H1 (cell line): ENCODE data around the gene NABP1. TPM values are rescaled to one million over a fixed set of nuclear protein-coding genes. Genes with fewer than 3 reads are reported as not detected.
A peak's percentile ranks its signal among the peaks of the same experiment; 100 is the strongest.

Experiments
- CTCF ChIA-PET: fragments of 300-600 bp; sonication (Branson Sonifier 250); formaldehyde crosslinking; loops from one replicate; lab custom pipeline; 2021; ENCODE audit not compliant: partially characterized antibody; lab: Charles Lee
- POLR2A ChIA-PET: fragments of 300-600 bp; sonication (Branson Sonifier 250); formaldehyde crosslinking; loops from one replicate; lab custom pipeline; 2021; ENCODE audit warnings: inconsistent platforms; ENCODE audit not compliant: partially characterized antibody; lab: Charles Lee
- DNase-seq, 2 experiments: peaks; one replicate each; pipeline versions ENCODE4 v3.0.0 to v3.0.0-alpha.2; 2010 to 2022; ENCODE audit warnings: low spot score in 2 of 2, low read depth in 1 of 2, mixed read lengths in 1 of 2
- FAIRE-seq: peaks from 2 replicates; lab custom pipeline; 2011; peaks lifted over from hg19 to GRCh38; lab: Jason Lieb, UNC
- H2AFZ ChIP-seq: 2 replicates; pipeline ENCODE4 v1.8.1; 2012; ENCODE audit warnings: low read length, inconsistent platforms
- H2AK5ac ChIP-seq: 2 replicates; pipeline ENCODE4 v1.6.1; 2013; ENCODE audit warnings: low read depth, low read length
- H2BK120ac ChIP-seq: replicated peaks from 2 replicates; pipeline ENCODE3; 2013; ENCODE audit warnings: low read depth, low read length, inconsistent platforms
- H2BK12ac ChIP-seq: 2 replicates; pipeline ENCODE4 v1.6.1; 2013; ENCODE audit warnings: low read depth, low read length
- H2BK15ac ChIP-seq: 2 replicates; pipeline ENCODE4 v1.6.1; 2013; ENCODE audit warnings: low read length
- H2BK20ac ChIP-seq: 2 replicates; pipeline ENCODE4 v1.6.1; 2013; ENCODE audit warnings: low read length
- H2BK5ac ChIP-seq: 2 replicates; pipeline ENCODE4 v1.6.1; 2013; ENCODE audit warnings: low read depth, low read length
- H3K14ac ChIP-seq: 2 replicates; pipeline ENCODE4 v1.6.1; 2013; ENCODE audit warnings: inconsistent platforms; ENCODE audit not compliant: insufficient read length
- H3K18ac ChIP-seq: 2 replicates; pipeline ENCODE4 v1.6.1; 2013; ENCODE audit warnings: low read length; ENCODE audit errors: extremely low read depth
- H3K23ac ChIP-seq: 2 replicates; pipeline ENCODE4 v1.6.1; 2013; ENCODE audit warnings: inconsistent platforms; ENCODE audit not compliant: insufficient read length
- H3K23me2 ChIP-seq: 2 replicates; pipeline ENCODE4 v1.6.1; 2013; ENCODE audit warnings: low read depth, low read length
- H3K27ac ChIP-seq: 2 replicates; pipeline ENCODE4 v1.6.1; 2011; ENCODE audit warnings: low read depth, low read length, inconsistent platforms
- H3K27me3 ChIP-seq, 4 experiments: replicated peaks in 1 of 4; 1 replicate in 1 of 4; 2 replicates in 3 of 4; pipeline versions ENCODE4 v1.6.1 to v1.8.1; 2011 to 2013; ENCODE audit warnings: low read length in 3 of 4, mild to moderate bottlenecking in 3 of 4, inconsistent platforms in 2 of 4, mixed read lengths in 2 of 4, moderate library complexity in 1 of 4; ENCODE audit not compliant: control insufficient read depth in 3 of 4, insufficient read depth in 3 of 4; ENCODE audit errors: extremely low read depth in 1 of 4
- H3K36me3 ChIP-seq, 4 experiments: 2 replicates each; pipeline versions ENCODE4 v1.6.1 to v1.8.1; 2011 to 2013; ENCODE audit warnings: mild to moderate bottlenecking in 4 of 4, low read length in 3 of 4, moderate library complexity in 2 of 4, control low read depth in 1 of 4, inconsistent platforms in 1 of 4; ENCODE audit not compliant: insufficient read depth in 4 of 4, control insufficient read depth in 2 of 4
- H3K4ac ChIP-seq: replicated peaks from 2 replicates; pipeline ENCODE3; 2013; ENCODE audit warnings: low read length, low read depth, mixed read lengths, inconsistent platforms; ENCODE audit not compliant: insufficient read length
- H3K4me1 ChIP-seq, 4 experiments: replicated peaks in 1 of 4; 1 replicate in 1 of 4; 2 replicates in 3 of 4; pipeline versions ENCODE4 v1.6.1 to v1.8.1; 2011 to 2013; ENCODE audit warnings: low read length in 3 of 4, inconsistent platforms in 2 of 4, mixed read lengths in 1 of 4; ENCODE audit not compliant: insufficient read depth in 4 of 4, control insufficient read depth in 3 of 4
- H3K4me2 ChIP-seq, 2 experiments: 2 replicates each; pipeline versions ENCODE4 v1.6.1 to v1.8.1; 2011 to 2013; ENCODE audit warnings: low read depth in 2 of 2, low read length in 2 of 2, control low read depth in 1 of 2, inconsistent platforms in 1 of 2, mild to moderate bottlenecking in 1 of 2; ENCODE audit not compliant: insufficient read depth in 1 of 2
- H3K4me3 ChIP-seq, 4 experiments: fragments of 200-600, 300-600 bp in 1 of 4; sonication (generic), shearing (Covaris generic), sonication (Bioruptor Twin) in 1 of 4; 2 replicates each; pipeline versions ENCODE4 v1.5.1 to v1.8.1; 2011 to 2016; ENCODE audit warnings: low read length in 4 of 4, low read depth in 3 of 4, control low read depth in 2 of 4, inconsistent platforms in 2 of 4, mild to moderate bottlenecking in 2 of 4, mixed read lengths in 1 of 4, moderate library complexity in 1 of 4; ENCODE audit not compliant: insufficient read depth in 2 of 4; ENCODE audit errors: extremely low read depth in 1 of 4
- H3K56ac ChIP-seq: replicated peaks from 2 replicates; pipeline ENCODE3; 2013; ENCODE audit warnings: low read depth, mild to moderate bottlenecking, mixed read lengths, low read length, inconsistent platforms; ENCODE audit not compliant: insufficient read length
- H3K79me1 ChIP-seq: 2 replicates; pipeline ENCODE4 v1.6.1; 2013; ENCODE audit warnings: low read depth, low read length, control low read depth
- H3K79me2 ChIP-seq, 2 experiments: 2 replicates each; pipeline versions ENCODE4 v1.6.1 to v1.8.1; 2012 to 2013; ENCODE audit warnings: low read length in 2 of 2, mild to moderate bottlenecking in 2 of 2, inconsistent platforms in 1 of 2; ENCODE audit not compliant: insufficient read depth in 2 of 2, control insufficient read depth in 1 of 2
- H3K9ac ChIP-seq, 4 experiments: replicated peaks in 1 of 4; 1 replicate in 1 of 4; 2 replicates in 3 of 4; pipeline versions ENCODE4 v1.6.1 to v1.8.1; 2011 to 2013; ENCODE audit warnings: low read depth in 3 of 4, low read length in 3 of 4, control low read depth in 2 of 4, mild to moderate bottlenecking in 2 of 4, moderate library complexity in 2 of 4, inconsistent platforms in 1 of 4; ENCODE audit errors: extremely low read depth in 1 of 4
- H3K9me3 ChIP-seq, 2 experiments: 2 replicates each; pipeline versions ENCODE4 v1.6.1 to v1.8.1; 2012 to 2013; ENCODE audit warnings: mild to moderate bottlenecking in 2 of 2, moderate library complexity in 2 of 2, control low read depth in 1 of 2, inconsistent platforms in 1 of 2, low read depth in 1 of 2, low read length in 1 of 2, mixed read lengths in 1 of 2; ENCODE audit not compliant: insufficient read depth in 2 of 2
- H4K20me1 ChIP-seq, 2 experiments: replicated peaks in 1 of 2; 2 replicates each; pipeline versions ENCODE3 to v1.8.1; 2011 to 2013; ENCODE audit warnings: inconsistent platforms in 2 of 2, low read length in 2 of 2, mild to moderate bottlenecking in 1 of 2; ENCODE audit not compliant: insufficient read depth in 2 of 2, control insufficient read depth in 1 of 2
- H4K5ac ChIP-seq: 2 replicates; pipeline ENCODE4 v1.6.1; 2013; ENCODE audit warnings: low read length, low read depth, mixed read lengths, inconsistent platforms; ENCODE audit not compliant: insufficient read length
- H4K8ac ChIP-seq: 2 replicates; pipeline ENCODE4 v1.8.0; 2013; ENCODE audit warnings: mild to moderate bottlenecking, moderate library complexity, low read length, inconsistent platforms; ENCODE audit not compliant: insufficient read depth; ENCODE audit errors: extremely low read depth
- H4K91ac ChIP-seq: replicated peaks from 2 replicates; pipeline ENCODE3; 2013; ENCODE audit warnings: low read length, mixed read lengths, inconsistent platforms; ENCODE audit not compliant: insufficient read length
- EGR1 ChIP-seq: IDR thresholded peaks from 2 replicates; pipeline ENCODE4 v1.6.1; 2011; ENCODE audit warnings: low read depth, low read length, borderline replicate concordance
- EZH2 ChIP-seq: fragments of 200-600 bp; sonication (generic); IDR thresholded peaks from 2 replicates; pipeline ENCODE4 v1.7.1; 2012; ENCODE audit warnings: low read depth, mild to moderate bottlenecking, moderate library complexity, low read length, inconsistent platforms; ENCODE audit not compliant: severe bottlenecking
- NRF1 ChIP-seq: IDR thresholded peaks from 2 replicates; pipeline ENCODE4 v1.6.1; 2011; ENCODE audit warnings: mild to moderate bottlenecking, low read depth, low read length, improper control_type of control experiment
- TAF1 ChIP-seq: IDR thresholded peaks from 2 replicates; pipeline ENCODE4 v1.6.1; 2011; ENCODE audit warnings: mild to moderate bottlenecking, low read depth, low read length
- YY1 ChIP-seq: IDR thresholded peaks from 2 replicates; pipeline ENCODE4 v1.6.1; 2011; ENCODE audit warnings: low read depth, mild to moderate bottlenecking, low read length
- polyA plus RNA-seq, 7 experiments: library from polyadenylated mRNA; depleted of rRNA in 3 of 7; stranded (reverse) in 5 of 7; unstranded in 2 of 7; fragments of >200 nt in 5 of 7; fragments of 200-250 nt in 2 of 7; gene quantifications; 1 replicate in 5 of 7; 2 replicates in 1 of 7; 4 replicates in 1 of 7; pipeline versions ENCODE4 v1.2.1 to v1.2.3, GENCODE V29; 2011 to 2013; ENCODE audit warnings: missing spikeins in 2 of 7, mixed read lengths in 2 of 7
- total RNA-seq: library from RNA; stranded (reverse); fragmentation: NEBNext Ultra II Directional; extraction: Animal tissue kit (Norgen Biotek cat#: 25700); gene quantifications from 2 replicates; pipeline ENCODE4 v1.2.1, GENCODE V29; 2021

Gene NABP1
- total and polyA plus RNA-seq, 2 of the 8 experiments (the other 6 are each of a cell fraction or from before 2014, with no cell fraction given), result 0.63 to 4.8 TPM

- no peak overlapping the region for H3K4ac ChIP-seq
- no peak overlapping the region for H2BK5ac ChIP-seq
- no peak overlapping the region for H4K8ac ChIP-seq
- no peaks in the 10 kb centered on the region for H3K23me2 ChIP-seq
- H2BK12ac ChIP-seq, result no peak overlapping the region
- H3K18ac ChIP-seq, result no peak overlapping the region
- H3K56ac ChIP-seq, result no peak overlapping the region
- H4K5ac ChIP-seq, result no peak overlapping the region
- no peak overlapping the region for H3K4me3 ChIP-seq
- H3K4me2 ChIP-seq, result no peak overlapping the region
- POLR2A ChIA-PET, result no interaction called here
- H2BK120ac ChIP-seq, result no peak overlapping the region
- H3K79me2 ChIP-seq, result no peaks in the 10 kb centered on the region
- no peaks in the 10 kb centered on the region for H4K20me1 ChIP-seq
- H3K9ac ChIP-seq, result no peak overlapping the region
- no peak overlapping the region for H3K27ac ChIP-seq
- H3K9me3 ChIP-seq, result no peaks in the 10 kb centered on the region
- H2AFZ ChIP-seq, result no peak overlapping the region
- no peak for FAIRE-seq
- no peak overlapping the region for H3K14ac ChIP-seq
- no peak for DNase-seq
- no peak overlapping the region for H4K91ac ChIP-seq
- no peak overlapping the region for H2BK20ac ChIP-seq
- H3K4me1 ChIP-seq, result no peaks in the 10 kb centered on the region
- H3K23ac ChIP-seq, result no peak overlapping the region
- CTCF ChIA-PET, result no interaction called here
- no peaks in the 10 kb centered on the region for H3K79me1 ChIP-seq
- TF ChIP-seq NRF1, result no peak
- no peak for TF ChIP-seq EZH2
- TF ChIP-seq YY1, result peak; percentile 85
- no peak for TF ChIP-seq EGR1
- TF ChIP-seq TAF1, result no peak
- no peak overlapping the region for H2BK15ac ChIP-seq
- no peaks in the 10 kb centered on the region for H3K27me3 ChIP-seq
- H2AK5ac ChIP-seq, result no peak overlapping the region
- H3K36me3 ChIP-seq, result no peaks in the 10 kb centered on the region
Observed at GRCh38 chr2:191664823-191665677, 12.9 kb upstream of the NABP1 start.
